ENCODE results near the gene PER2. TPM values are rescaled to one million over a fixed set of nuclear protein-coding genes. Genes with fewer than 3 reads are reported as not detected.
A peak's percentile ranks its signal among the peaks of the same experiment; 100 is the strongest.

PER2 gene
- total and polyA plus RNA-seq, 8 donors = 7.7 to 14.2 (median 8.8) TPM

DNA sequence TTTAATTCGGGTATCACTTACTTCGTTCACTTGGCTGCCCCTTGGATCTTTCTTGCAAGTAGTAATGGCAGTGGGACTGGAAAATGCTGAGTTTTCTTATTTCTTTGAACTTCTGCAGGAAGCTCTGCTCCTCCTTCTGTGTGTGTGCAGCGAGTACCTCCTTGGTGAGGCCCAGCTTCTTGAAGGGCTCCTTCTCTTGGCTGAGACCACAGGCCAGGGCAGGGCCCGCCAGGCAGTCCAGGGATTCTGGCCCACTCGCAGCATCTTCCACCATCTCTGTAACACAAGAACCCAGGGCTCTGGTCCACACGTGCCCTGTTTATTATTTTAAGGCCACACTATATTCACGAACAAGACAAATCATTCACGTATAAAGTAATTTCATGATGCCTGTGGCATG is 32.8 kb downstream of the PER2 start:
- intact Hi-C loops (cut with DNase I) = no loop called here
- TF ChIP-seq, protein P1, sequence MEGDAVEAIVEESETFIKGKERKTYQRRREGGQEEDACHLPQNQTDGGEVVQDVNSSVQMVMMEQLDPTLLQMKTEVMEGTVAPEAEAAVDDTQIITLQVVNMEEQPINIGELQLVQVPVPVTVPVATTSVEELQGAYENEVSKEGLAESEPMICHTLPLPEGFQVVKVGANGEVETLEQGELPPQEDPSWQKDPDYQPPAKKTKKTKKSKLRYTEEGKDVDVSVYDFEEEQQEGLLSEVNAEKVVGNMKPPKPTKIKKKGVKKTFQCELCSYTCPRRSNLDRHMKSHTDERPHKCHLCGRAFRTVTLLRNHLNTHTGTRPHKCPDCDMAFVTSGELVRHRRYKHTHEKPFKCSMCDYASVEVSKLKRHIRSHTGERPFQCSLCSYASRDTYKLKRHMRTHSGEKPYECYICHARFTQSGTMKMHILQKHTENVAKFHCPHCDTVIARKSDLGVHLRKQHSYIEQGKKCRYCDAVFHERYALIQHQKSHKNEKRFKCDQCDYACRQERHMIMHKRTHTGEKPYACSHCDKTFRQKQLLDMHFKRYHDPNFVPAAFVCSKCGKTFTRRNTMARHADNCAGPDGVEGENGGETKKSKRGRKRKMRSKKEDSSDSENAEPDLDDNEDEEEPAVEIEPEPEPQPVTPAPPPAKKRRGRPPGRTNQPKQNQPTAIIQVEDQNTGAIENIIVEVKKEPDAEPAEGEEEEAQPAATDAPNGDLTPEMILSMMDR (IDR thresholded peaks at IDR 0.05) = no peak
- Histone ChIP-seq H3K36me3 (peaks cover 0 to 90% of the 10 kb centered on the region in 2 donors), H3K4me1 (no peaks in the 10 kb centered on the region), H3K27me3 (no peaks in the 10 kb centered on the region), H3K4me3 (no peak overlapping the region), H3K27ac (no peak overlapping the region), H3K9me3 (no peaks in the 10 kb centered on the region)
- DNase-seq (peak in 1 of 4 donors; percentile 26), ATAC-seq (no peak)

DNA sequence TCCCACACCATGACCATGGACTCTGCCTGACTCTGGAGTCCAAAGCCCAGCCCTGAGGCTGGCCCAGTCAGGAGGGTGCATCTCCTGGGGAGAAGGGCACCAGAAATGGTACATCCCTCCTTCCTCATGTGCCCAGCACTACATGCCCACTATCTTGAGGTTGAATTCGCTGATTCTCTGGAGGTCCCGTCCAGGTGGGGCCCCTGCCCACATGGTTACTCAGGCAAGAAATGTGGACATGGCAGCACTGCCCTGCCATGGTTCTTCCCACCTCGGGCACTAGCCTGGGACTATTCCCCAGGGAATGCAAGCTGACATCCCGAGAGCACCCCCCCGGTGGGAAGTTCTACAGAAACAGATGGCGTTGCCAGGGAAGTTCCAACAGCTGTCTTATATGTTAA is 33.3 kb downstream of the PER2 start:
- intact Hi-C loops (cut with DNase I) = no loop called here
- TF ChIP-seq, protein P1 (IDR thresholded peaks at IDR 0.05) = no peak
- no peaks in the 10 kb centered on the region for H3K9me3 ChIP-seq
- no peak overlapping the region for H3K27ac ChIP-seq
- no peak overlapping the region for H3K4me3 ChIP-seq
- H3K4me1 ChIP-seq = no peaks in the 10 kb centered on the region
- no peaks in the 10 kb centered on the region for H3K27me3 ChIP-seq
- no peak for ATAC-seq
- H3K36me3 ChIP-seq = peaks cover 0 to 94% of the 10 kb centered on the region in 2 donors
- DNase-seq = peak in 1 of 4 donors; percentile 13

DNA sequence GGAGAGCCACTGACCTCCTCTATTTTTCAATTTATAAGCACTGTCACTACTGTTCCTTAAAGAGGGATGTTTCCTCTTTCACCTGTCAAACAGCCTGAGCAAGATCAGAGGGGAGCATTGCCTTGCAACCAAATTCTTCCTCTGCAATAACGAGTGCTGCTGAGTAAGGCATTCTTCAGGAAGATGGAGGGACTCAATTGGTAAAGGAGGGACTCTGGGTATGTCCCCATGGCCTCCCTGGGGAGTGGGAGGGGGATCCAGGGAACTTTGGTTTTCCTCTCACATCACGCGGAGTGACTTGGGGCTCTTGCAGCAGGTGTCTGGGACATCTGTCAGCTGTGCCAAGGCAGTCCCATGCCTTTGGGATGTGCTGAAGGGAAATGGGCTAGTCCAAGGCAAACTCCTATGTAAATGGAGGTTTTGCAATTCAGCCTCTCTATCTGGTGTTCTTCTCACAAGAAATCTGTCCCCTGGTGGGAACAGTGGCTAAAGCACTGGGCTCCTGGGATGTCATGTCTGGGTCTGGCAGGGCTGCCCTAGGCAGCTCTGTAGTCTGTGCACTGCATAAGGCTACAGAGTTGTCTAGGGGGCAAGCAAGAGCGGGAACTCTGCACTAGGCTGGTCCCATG is 34.2 kb downstream of the PER2 start:
- Histone ChIP-seq H3K27ac (no peak overlapping the region), H3K36me3 (peaks cover 0 to 96% of the 10 kb centered on the region in 2 donors), H3K4me1 (no peaks in the 10 kb centered on the region), H3K27me3 (no peaks in the 10 kb centered on the region), H3K4me3 (no peak overlapping the region), H3K9me3 (no peaks in the 10 kb centered on the region)
- DNase-seq (no peak), ATAC-seq (no peak)
- intact Hi-C loops (cut with DNase I) = no loop called here
- TF ChIP-seq, protein P1 (IDR thresholded peaks at IDR 0.05) = no peak

DNA sequence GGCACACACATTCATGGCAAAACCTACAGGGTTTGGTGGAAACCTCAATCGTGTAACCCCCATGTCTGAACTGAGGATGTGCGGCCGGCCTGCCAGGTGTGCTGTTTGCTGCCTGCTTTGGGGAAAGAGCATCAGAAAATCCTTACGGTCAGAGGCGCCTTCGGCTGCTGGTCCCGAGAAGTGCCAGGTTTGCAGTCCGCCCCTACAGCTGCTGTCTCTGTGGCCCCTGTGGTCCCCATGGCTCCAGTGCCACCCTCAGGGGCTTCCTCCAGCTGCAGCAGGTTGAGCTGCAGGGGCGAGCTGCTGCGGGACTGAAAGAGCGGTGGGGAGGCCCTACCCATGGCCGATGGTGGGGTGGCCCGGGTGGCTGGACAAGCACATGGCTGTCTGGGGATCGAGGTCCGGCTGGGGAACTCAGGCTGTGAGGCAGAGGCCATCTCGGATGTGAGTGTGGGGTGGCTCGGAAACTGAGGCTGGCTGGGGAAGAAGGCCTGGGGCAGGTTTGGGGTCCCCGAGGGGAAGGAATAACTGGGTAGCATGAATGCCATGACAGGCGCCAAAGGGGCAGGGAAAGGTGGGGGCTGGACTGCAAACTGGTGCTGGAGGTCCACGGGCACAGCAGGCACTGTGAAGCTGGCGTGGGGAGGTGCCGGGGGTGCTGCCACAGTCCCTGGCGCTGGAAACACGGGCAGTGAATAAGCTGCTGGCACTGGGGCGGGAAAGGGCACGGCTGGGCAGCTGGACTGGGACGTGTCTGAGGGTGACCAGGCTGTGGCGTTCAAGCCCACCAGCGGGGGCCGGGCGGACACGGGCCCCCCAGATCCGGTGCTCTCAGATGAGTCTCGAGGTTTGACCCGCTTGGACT is 35.4 kb downstream of the PER2 start:
- Histone ChIP-seq H3K27ac (no peak overlapping the region), H3K9me3 (no peaks in the 10 kb centered on the region), H3K4me1 (no peaks in the 10 kb centered on the region), H3K4me3 (no peak overlapping the region), H3K27me3 (no peaks in the 10 kb centered on the region), H3K36me3 (peaks cover 0 to 93% of the 10 kb centered on the region in 2 donors)
- TF ChIP-seq, protein P1 (IDR thresholded peaks at IDR 0.05) = no peak
- no peak for ATAC-seq
- intact Hi-C loops (cut with DNase I) = no loop called here
- DNase-seq = peak in 1 of 4 donors; percentile 70

DNA sequence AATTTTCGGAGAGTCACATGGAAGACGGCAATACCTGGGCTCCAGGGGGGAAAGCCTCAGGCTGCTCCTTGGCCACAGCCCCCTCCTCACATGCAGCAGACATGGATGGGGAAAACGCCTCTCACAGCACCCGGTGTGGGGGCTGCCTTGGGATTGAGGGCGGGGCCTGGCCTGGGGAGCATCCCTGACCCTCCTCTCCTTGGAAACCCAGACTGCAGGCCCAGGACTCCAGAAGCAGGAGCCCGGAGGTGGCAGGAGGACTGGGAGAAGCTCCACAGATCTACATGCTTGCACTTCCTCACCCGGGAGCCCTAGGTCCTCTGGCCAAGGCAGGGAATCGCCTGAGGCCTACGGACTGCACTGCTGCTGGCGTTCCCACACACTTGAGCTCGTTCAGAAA is 36.4 kb downstream of the PER2 start:
- H3K4me1 ChIP-seq = peaks cover 0 to under 1% of the 10 kb centered on the region in 2 donors
- peaks cover 0 to 94% of the 10 kb centered on the region in 2 donors for H3K36me3 ChIP-seq
- H3K27ac ChIP-seq = no peak overlapping the region
- intact Hi-C loops (cut with DNase I) = no loop called here
- no peak for DNase-seq
- no peaks in the 10 kb centered on the region for H3K27me3 ChIP-seq
- TF ChIP-seq, protein P1 (IDR thresholded peaks at IDR 0.05) = no peak
- no peaks in the 10 kb centered on the region for H3K9me3 ChIP-seq
- H3K4me3 ChIP-seq = no peak overlapping the region
- ATAC-seq = no peak
